ENCODE results near the gene GULP1. TPM values are rescaled to one million over a fixed set of nuclear protein-coding genes. Genes with fewer than 3 reads are reported as not detected.

GULP1 gene
- total and polyA plus RNA-seq, 12 donors = 2.0 to 6.0 (median 4.7) TPM

DNA sequence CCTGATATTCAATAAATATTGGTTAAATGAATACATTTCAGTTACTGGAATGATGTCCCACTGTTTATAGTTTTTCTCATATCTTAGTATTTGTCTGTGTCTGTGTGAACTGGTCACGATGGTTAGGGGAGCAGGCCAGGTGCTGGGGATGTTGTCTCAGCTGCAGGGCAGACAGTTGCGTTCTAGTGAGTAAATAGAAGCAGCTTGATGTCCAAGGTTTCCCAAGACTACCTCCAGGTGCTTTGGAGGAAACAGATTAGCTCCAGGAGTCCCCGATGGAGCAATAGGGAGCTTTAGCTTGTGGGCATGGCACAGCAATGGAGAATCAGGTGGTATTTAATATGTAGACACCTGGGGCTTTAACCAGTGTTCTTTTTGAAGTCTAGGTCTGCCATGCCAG lies 75.5 kb downstream of the GULP1 start:
- no peaks in the 10 kb centered on the region for H3K27me3 ChIP-seq
- H3K9me3 ChIP-seq = no peaks in the 10 kb centered on the region
- H3K4me1 ChIP-seq = no peaks in the 10 kb centered on the region
- ATAC-seq = no peak
- no peak overlapping the region for H3K27ac ChIP-seq
- TF ChIP-seq, protein P1, sequence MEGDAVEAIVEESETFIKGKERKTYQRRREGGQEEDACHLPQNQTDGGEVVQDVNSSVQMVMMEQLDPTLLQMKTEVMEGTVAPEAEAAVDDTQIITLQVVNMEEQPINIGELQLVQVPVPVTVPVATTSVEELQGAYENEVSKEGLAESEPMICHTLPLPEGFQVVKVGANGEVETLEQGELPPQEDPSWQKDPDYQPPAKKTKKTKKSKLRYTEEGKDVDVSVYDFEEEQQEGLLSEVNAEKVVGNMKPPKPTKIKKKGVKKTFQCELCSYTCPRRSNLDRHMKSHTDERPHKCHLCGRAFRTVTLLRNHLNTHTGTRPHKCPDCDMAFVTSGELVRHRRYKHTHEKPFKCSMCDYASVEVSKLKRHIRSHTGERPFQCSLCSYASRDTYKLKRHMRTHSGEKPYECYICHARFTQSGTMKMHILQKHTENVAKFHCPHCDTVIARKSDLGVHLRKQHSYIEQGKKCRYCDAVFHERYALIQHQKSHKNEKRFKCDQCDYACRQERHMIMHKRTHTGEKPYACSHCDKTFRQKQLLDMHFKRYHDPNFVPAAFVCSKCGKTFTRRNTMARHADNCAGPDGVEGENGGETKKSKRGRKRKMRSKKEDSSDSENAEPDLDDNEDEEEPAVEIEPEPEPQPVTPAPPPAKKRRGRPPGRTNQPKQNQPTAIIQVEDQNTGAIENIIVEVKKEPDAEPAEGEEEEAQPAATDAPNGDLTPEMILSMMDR (IDR thresholded peaks at IDR 0.05) = no peak
- no peak overlapping the region for H3K4me3 ChIP-seq
- no peaks in the 10 kb centered on the region for H3K36me3 ChIP-seq
- intact Hi-C loops (cut with DNase I) = loop anchor here in 4 of 10 donors (5.0 to 10.0 kb wide), 3 partner anchors 72 to 782 kb away; partner anchors contain the start of gene GULP1 (in 4 of the 4)
- no peak for DNase-seq
- WGBS, 2 donors = 85 to 87% methylated on average over 3 of the region's 3 CpGs

DNA sequence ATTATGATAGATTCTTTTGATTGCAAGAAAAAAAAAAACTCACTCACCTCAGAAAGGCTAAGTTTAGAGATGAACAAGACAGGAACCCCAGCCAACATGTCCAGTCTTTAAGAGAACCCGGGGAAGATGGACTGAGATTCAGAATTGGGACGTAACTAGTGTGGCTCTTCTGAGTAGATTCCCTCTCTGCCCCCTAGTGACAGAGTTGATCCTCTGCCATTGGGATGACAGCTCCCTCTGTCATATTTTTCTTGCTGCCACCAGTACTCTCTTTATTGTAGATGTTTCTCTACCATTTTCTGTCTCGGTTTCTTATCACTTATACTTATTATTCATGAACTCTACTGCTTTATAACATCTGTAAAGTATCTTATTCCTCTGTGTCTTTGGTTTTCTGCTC lies 77.7 kb downstream of the GULP1 start:
- no peaks in the 10 kb centered on the region for H3K27me3 ChIP-seq
- ATAC-seq (peak in 7 of 8 donors; percentile 67 to 78 (median 71)), DNase-seq (peak in 1 of 2 donors; percentile 51)
- H3K27ac ChIP-seq = no peak overlapping the region
- intact Hi-C loops (cut with DNase I) = loop anchor here in 4 of 10 donors (5.0 to 10.0 kb wide), 3 partner anchors 75 to 785 kb away; partner anchors contain the start of gene GULP1 (in 4 of the 4)
- TF ChIP-seq, protein P1 (IDR thresholded peaks at IDR 0.05) = peak; percentile 30 to 79 (median 69)
- peaks cover 0 to under 1% (median 0%) of the 10 kb centered on the region in 9 donors for H3K4me1 ChIP-seq
- WGBS, 2 donors = 12 to 17% methylated on average over 3 of the region's 3 CpGs
- no peaks in the 10 kb centered on the region for H3K36me3 ChIP-seq
- no peaks in the 10 kb centered on the region for H3K9me3 ChIP-seq
- H3K4me3 ChIP-seq = no peak overlapping the region

DNA sequence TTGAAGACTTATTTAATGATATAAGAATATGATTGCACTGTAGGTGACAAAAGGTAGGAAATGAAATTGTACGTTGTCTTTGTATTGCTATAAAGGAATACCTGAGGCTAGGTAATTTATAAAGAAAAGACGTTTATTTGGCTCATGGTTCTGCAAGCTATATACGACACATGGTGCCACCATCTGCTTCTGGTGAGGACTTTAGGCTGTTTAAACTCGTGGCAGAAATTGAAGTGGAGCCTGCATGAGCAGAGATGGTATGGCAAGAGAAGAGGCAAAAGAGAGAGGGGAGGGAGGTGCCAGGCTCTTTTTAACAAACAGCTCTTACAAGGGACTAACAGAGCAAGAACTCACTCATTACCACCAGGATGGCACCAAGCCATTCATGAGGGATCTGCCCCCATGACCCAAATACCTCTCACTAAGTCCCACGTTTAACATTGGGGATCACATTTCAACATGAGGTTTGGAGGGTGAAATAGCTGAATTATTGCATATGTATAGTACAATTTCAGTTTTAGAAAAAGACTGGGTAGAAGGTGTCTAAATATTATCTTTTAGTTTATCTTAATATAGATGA lies 86.8 kb downstream of the GULP1 start:
- TF ChIP-seq, protein P1 (IDR thresholded peaks at IDR 0.05) = no peak
- H3K27ac ChIP-seq = no peak overlapping the region
- no peak overlapping the region for H3K4me3 ChIP-seq
- no peaks in the 10 kb centered on the region for H3K9me3 ChIP-seq
- ATAC-seq (no peak), DNase-seq (no peak)
- H3K27me3 ChIP-seq = no peaks in the 10 kb centered on the region
- whole genome bisulfite sequencing, 2 donors = 80% methylated on average over 5 of the region's 5 CpGs
- peaks cover 0 to 36% (median 9%) of the 10 kb centered on the region in 9 donors for H3K4me1 ChIP-seq
- intact Hi-C loops (cut with DNase I) = loop anchor here in 1 of 10 donors (10.0 kb wide), 1 partner anchor 84 kb away; the partner anchor contains the start of gene GULP1
- no peaks in the 10 kb centered on the region for H3K36me3 ChIP-seq

DNA sequence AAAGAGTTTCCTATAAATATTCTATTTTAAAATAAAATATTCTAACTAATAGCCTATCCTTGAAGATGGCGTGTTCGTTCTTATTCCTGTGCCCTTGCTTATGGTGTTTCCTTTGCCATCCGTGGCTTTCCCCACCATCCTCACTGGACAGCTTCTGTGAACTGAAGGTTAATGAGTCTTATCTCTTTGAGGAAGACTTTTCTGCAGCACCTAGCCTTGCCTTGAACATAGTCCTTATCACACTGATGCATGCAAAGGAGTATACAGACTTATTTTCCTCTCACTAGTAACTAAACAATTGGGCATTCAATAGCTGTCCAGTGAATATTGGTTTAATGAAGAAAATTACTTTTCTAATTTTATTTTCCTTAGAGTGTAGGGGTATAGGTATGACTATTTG lies 88.1 kb downstream of the GULP1 start:
- TF ChIP-seq, protein P1 (IDR thresholded peaks at IDR 0.05) = no peak
- intact Hi-C loops (cut with DNase I) = loop anchor here in 2 of 10 donors (5.0 to 10.0 kb wide), 2 partner anchors 85 to 87 kb away; partner anchors contain the start of gene GULP1 (in 2 of the 2)
- DNase-seq = no peak
- peaks cover 0 to under 1% (median 0%) of the 10 kb centered on the region in 11 donors for H3K9me3 ChIP-seq
- H3K4me3 ChIP-seq = no peak overlapping the region
- H3K27me3 ChIP-seq = no peaks in the 10 kb centered on the region
- H3K4me1 ChIP-seq = peaks cover 0 to 31% (median 9%) of the 10 kb centered on the region in 9 donors
- no peak overlapping the region for H3K27ac ChIP-seq
- WGBS, 2 donors = 92 to 93% methylated on average over 3 of the region's 3 CpGs
- ATAC-seq = no peak
- H3K36me3 ChIP-seq = no peaks in the 10 kb centered on the region

Measured in heart right ventricle (tissue), 16 donors.